Neural progenitor cell (in vitro differentiated cells): Measurements from ENCODE around the gene R3HDM2.

ENCODE experiments used
- EZH2 ChIP-seq: fragments of 200-600 bp; sonication (generic); IDR thresholded peaks from 2 replicates; pipeline ENCODE4 v1.6.1; 2017; ENCODE audit warnings: antibody characterized with exemption, mild to moderate bottlenecking, moderate library complexity
- EZH2phosphoT487 ChIP-seq: fragments of 200-600 bp; sonication (generic); IDR thresholded peaks from 2 replicates; pipeline ENCODE4 v1.6.1; 2017; ENCODE audit warnings: antibody characterized with exemption
- TF ChIP-seq, protein P1 (sequence below): fragments of 200-600 bp; sonication (generic); IDR thresholded peaks from 2 replicates; pipeline ENCODE4 v1.5.1; 2017; ENCODE audit warnings: antibody characterized with exemption, mild to moderate bottlenecking

DNA sequence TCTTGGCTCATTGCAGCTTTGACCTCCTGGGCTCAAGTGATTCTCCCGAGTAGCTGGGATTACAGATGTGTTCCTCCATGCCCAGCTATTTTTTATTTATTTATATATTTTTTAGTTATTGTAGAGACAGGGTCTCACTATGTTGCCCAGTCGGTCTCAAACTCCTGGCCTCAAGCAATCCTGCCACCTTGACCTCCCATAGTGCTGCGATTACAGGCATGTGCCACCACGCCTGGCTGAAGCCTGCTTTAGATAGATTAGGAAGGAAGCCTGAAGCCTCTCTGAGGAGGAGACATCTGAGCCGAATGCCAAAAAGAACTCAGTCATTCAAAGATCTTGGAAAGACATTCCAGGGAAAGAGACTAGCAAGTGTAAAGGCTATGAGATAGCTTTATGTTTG lies 13.9 kb upstream of the R3HDM2 start:
- TF ChIP-seq, protein P1, sequence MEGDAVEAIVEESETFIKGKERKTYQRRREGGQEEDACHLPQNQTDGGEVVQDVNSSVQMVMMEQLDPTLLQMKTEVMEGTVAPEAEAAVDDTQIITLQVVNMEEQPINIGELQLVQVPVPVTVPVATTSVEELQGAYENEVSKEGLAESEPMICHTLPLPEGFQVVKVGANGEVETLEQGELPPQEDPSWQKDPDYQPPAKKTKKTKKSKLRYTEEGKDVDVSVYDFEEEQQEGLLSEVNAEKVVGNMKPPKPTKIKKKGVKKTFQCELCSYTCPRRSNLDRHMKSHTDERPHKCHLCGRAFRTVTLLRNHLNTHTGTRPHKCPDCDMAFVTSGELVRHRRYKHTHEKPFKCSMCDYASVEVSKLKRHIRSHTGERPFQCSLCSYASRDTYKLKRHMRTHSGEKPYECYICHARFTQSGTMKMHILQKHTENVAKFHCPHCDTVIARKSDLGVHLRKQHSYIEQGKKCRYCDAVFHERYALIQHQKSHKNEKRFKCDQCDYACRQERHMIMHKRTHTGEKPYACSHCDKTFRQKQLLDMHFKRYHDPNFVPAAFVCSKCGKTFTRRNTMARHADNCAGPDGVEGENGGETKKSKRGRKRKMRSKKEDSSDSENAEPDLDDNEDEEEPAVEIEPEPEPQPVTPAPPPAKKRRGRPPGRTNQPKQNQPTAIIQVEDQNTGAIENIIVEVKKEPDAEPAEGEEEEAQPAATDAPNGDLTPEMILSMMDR = no peak
- TF ChIP-seq EZH2 = no peak
- TF ChIP-seq EZH2phosphoT487 = no peak
